Esophagus muscularis mucosa (tissue), 3 donors: ENCODE measurements around the gene GNB1.

Experiments
- CTCF ChIP-seq, 3 experiments: fragments of 200-600 bp in 2 of 3; fragments of 450-650 bp in 1 of 3; sonication (generic) in 2 of 3; IDR thresholded peaks; one replicate each; pipeline ENCODE4 v1.5.1; 2017 to 2019; ENCODE audit warnings: antibody characterized with exemption in 3 of 3, mild to moderate bottlenecking in 2 of 3, moderate library complexity in 1 of 3
- POLR2A ChIP-seq: fragments of 450-650 bp; IDR thresholded peaks from one replicate; pipeline ENCODE4 v1.6.1; 2017; ENCODE audit warnings: antibody characterized with exemption, moderate library complexity, mild to moderate bottlenecking, low read depth

- TF ChIP-seq POLR2A = no peak
- no peak for TF ChIP-seq CTCF (IDR thresholded peaks at IDR 0.05)
Observed at GRCh38 chr1:1846386-1846918, 44.4 kb downstream of the GNB1 start.
